Aorta (tissue), 5 donors: Measurements from ENCODE around the gene BCAS4. TPM values are rescaled to one million over a fixed set of nuclear protein-coding genes. Genes with fewer than 3 reads are reported as not detected.
"Not testable (repeated sequence)": the region's sequence is repeated elsewhere in the genome, so short reads cannot be mapped to it uniquely, and the experiment has no call there.

ENCODE experiments used
- ATAC-seq: fragments of 200-7000 bp; cut with Tn5 transposase; one replicate; pipeline ENCODE4 v1.9.1; 2022; ENCODE audit warnings: moderate library complexity; ENCODE audit not compliant: low FRiP score
- DNase-seq, 2 donors: peaks; one replicate each; pipeline ENCODE4 v3.0.0-alpha.2; 2020
- H3K27ac ChIP-seq, 2 donors: one replicate each; pipeline ENCODE4 v1.5.1; 2013; ENCODE audit warnings: low read length in 2 of 2, mild to moderate bottlenecking in 2 of 2, moderate library complexity in 2 of 2, control low read depth in 1 of 2, inconsistent platforms in 1 of 2, low read depth in 1 of 2
- H3K27me3 ChIP-seq, 2 donors: one replicate each; pipeline ENCODE4 v1.6.1; 2013; ENCODE audit warnings: control low read depth in 1 of 2, low read length in 1 of 2, mild to moderate bottlenecking in 1 of 2, moderate library complexity in 1 of 2; ENCODE audit not compliant: insufficient read depth in 2 of 2, control insufficient read depth in 1 of 2
- H3K36me3 ChIP-seq, 2 donors: one replicate each; pipeline ENCODE4 v1.6.1; 2013; ENCODE audit warnings: control low read depth in 1 of 2, low read length in 1 of 2, mild to moderate bottlenecking in 1 of 2; ENCODE audit not compliant: insufficient read depth in 2 of 2, control insufficient read depth in 1 of 2
- H3K4me1 ChIP-seq, 2 donors: one replicate each; pipeline ENCODE4 v1.6.1; 2013; ENCODE audit warnings: low read length in 2 of 2, control low read depth in 1 of 2, mild to moderate bottlenecking in 1 of 2, moderate library complexity in 1 of 2; ENCODE audit not compliant: insufficient read depth in 2 of 2, control insufficient read depth in 1 of 2
- H3K4me3 ChIP-seq, 2 donors: one replicate each; pipeline ENCODE4 v1.5.1; 2013; ENCODE audit warnings: low read length in 2 of 2, control low read depth in 1 of 2, mild to moderate bottlenecking in 1 of 2
- H3K9me3 ChIP-seq: one replicate; pipeline ENCODE4 v1.6.1; 2013; ENCODE audit warnings: mild to moderate bottlenecking, low read length; ENCODE audit not compliant: control insufficient read depth
- WGBS, 2 donors: extraction: QIAGEN DNeasy Blood & Tissue Kit; methylation state at CpG; one replicate each; pipeline ENCODE4 v1.1.7; 2013; 5-methylcytosine and 5-hydroxymethylcytosine counted together
- intact Hi-C, 2 donors: fragments of 100-400 bp; cut with DNase I; formaldehyde crosslinking; loops; one replicate each; pipeline versions ENCODE4 v1.14.2 to v1.15.0; 2022
- polyA plus RNA-seq, 2 donors: library from polyadenylated mRNA; stranded (reverse); fragments of 200-250 nt; gene quantifications; one replicate each; pipeline ENCODE4 v1.2.3, GENCODE V29; 2013
- total RNA-seq, 2 donors: library from RNA; stranded (reverse); fragmentation: NEBNext Ultra II Directional; extraction: Animal tissue kit (Norgen Biotek cat#: 25700); gene quantifications; one replicate each; pipeline ENCODE4 v1.2.1, GENCODE V29; 2021
- donor health status: healthy with polysubstance abuse.
- donor health status: Bipolar disorder and iron deficiency.
- donor health status: DM: no; HTN: no; CAD: no.
- donor health status: DM: no; HTN: no; CAD: no.
- donor health status: DM: yes; HTN: yes; CAD: no.

BCAS4 gene
- total and polyA plus RNA-seq, 4 donors = 4.9 to 9.7 (median 7.4) TPM

DNA sequence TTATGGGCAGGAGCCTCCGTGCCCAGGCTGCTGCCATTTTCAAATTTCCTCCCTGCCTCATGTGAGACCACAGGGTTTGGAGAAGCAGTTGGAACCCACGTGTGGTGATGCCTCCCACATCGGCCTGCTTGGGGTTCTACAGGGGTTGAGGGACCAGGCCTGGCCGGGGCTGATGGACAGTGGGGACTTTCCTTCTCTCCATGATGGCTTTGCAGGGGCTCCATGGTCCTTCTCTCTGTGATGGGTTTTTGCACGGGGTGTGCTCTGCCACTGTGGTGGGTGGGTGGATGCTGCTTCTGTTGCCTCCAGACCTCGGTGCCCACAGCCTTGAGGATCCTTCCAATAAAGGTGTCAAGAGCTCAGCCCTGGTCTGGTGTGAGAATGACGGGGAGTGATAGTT lies 82.0 kb downstream of the BCAS4 start:
- ATAC-seq (no peak), DNase-seq (peak in 1 of 2 donors; percentile 56)
- Histone ChIP-seq H3K4me1 (no peaks in the 10 kb centered on the region), H3K27me3 (no peaks in the 10 kb centered on the region), H3K27ac (no peak overlapping the region), H3K36me3 (no peaks in the 10 kb centered on the region), H3K9me3 (no peaks in the 10 kb centered on the region), H3K4me3 (no peak overlapping the region)
- 90 to 94% methylated on average over 7 of the region's 7 CpGs for WGBS, 2 donors
- intact Hi-C loops = no loop called here

DNA sequence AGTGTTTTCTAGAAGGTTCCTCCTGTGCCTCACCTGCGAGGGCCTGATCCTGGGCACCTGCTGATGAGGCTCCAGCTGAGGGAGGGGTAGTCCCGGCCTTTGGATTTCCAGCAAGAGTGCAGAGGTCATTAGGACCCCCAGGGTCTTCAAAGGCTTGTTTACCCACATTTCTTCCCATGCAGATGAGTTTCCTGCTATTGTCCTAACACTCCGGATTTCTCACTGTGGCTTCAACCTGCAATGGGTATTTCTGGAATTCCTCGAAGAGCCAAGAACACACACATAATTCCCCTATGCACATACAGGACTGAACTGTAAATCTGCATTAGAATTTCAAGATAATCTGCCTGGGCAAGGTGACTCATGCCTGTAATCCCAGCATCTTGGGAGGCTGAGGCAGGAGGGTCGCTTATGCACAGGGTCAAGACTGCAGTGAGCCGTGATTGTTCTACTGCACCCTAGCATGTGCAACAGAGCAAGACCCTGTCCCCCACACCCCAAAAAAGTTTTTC lies 82.4 kb downstream of the BCAS4 start:
- H3K4me1 ChIP-seq = no peaks in the 10 kb centered on the region
- 84 to 87% methylated on average over 6 of the region's 6 CpGs for WGBS, 2 donors
- intact Hi-C loops = no loop called here

DNA sequence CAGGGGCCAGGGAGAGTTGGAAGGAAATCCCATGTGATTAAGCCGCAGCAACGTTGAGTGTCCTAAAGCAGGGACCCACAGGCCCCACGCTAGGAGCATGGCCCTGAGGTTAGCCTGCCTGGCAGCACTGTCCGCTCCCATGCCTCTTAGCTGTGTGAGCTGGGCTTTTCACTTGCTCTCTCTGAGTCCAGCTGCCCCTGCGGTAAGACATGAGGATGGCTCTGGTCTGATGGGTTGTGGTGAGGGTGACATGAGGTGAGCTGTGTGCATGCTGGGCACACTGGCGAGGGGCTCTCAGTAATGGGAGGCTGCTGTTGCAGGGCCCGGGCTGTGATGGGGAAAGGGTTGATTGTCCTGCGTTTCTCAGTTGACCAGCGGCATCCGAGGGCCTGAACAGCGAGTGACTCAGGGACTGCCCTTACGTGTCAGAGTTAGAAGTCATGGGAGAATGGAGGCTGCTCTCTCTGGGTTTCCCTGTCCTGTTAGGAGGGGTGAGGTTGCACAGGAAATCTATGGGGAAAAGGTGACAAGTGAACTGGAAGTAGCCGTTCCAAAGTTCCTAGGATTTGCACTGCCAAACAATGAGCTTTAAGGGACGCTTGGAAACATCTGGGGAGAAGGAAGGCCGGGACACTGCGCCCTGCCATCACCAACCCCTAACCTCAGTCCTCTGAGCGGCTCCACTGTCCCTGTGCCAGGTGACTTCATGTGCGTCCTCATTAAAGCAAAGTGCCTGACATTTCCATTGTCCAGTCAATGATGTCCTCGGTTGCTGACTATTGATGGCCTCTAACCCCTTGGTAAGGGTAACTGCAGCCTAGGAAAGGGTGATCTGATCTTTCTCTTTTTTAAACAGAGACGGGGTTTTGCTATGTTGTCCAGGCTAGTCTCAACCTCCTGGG lies 85.0 kb downstream of the BCAS4 start:
- DNase-seq = peak in 1 of 2 donors; percentile 56
- WGBS, 2 donors = 88 to 90% methylated on average over 20 of the region's 20 CpGs
- H3K27ac ChIP-seq = no peak overlapping the region
- intact Hi-C loops = no loop called here
- H3K9me3 ChIP-seq = no peaks in the 10 kb centered on the region
- no peaks in the 10 kb centered on the region for H3K36me3 ChIP-seq
- H3K27me3 ChIP-seq = no peaks in the 10 kb centered on the region
- ATAC-seq = no peak
- no peaks in the 10 kb centered on the region for H3K4me1 ChIP-seq
- H3K4me3 ChIP-seq = no peak overlapping the region

More for the DNA sequence above, 82.4 kb downstream of the BCAS4 start:
- Histone ChIP-seq H3K9me3 (no peaks in the 10 kb centered on the region), H3K36me3 (no peaks in the 10 kb centered on the region), H3K27me3 (no peaks in the 10 kb centered on the region), H3K4me3 (no peak overlapping the region), H3K27ac (no peak overlapping the region)
- no peak for ATAC-seq
- DNase-seq = no peak

DNA sequence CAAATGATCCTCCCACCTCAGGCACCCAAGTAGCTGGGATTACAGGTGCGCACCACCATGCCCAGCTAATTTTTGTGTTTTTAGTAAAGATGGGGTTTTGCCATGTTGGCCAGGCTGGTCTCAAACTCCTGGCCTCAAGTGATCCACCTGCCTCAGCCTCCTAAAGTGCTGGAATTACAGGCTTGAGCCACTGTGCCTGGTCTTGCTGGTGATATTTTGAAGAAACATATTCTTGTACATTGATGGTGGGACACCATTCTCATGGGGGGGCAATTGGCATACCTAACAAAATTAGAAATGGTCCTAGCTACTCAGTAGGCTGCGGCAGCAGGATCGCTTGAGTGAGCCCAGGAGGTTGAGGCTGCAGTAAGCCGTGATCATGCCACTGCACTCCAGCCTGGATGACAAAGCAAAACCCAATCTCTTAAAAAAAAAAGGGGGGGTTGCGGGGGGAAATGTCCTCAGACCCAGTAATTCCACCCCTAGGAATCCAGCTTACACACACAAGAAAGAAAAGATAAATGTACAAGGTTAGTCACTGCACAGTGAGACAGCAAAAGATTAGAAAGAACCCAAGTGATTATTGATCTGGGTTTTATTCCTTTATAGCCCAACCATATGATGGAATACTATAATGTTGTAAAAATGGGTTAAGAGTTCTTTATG lies 87.0 kb downstream of the BCAS4 start:
- H3K27me3 ChIP-seq, H3K27ac ChIP-seq, DNase-seq, intact Hi-C loops, ATAC-seq, H3K9me3 ChIP-seq, H3K4me3 ChIP-seq, H3K4me1 ChIP-seq, H3K36me3 ChIP-seq: not testable (repeated sequence)
- WGBS, 2 donors = 92 to 96% methylated on average over 5 of the region's 5 CpGs

DNA sequence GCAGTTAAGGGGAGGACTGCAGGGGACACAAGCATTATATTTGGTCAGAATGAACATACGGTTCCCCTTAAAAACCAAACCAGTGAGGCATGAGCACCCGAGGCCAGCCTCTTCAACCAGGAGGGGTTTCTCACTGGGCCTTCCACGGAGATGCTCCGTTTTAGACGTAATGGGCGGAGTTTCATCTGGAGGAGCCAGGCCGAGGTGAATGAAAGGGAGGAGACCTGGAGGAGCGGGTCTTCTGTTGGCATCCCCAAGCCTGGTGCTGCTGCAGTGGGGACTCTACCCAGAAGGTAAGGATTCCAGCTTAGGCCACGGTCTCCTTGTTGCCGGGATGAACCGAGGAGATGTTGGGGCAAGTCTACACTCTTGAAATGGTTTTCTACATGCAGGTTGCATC lies 89.0 kb downstream of the BCAS4 start:
- H3K27ac ChIP-seq = no peak overlapping the region
- DNase-seq = no peak
- no peak overlapping the region for H3K4me3 ChIP-seq
- ATAC-seq = no peak
- 84 to 86% methylated on average over 11 of the region's 11 CpGs for WGBS, 2 donors
- peaks cover 0 to 5% of the 10 kb centered on the region in 2 donors for H3K36me3 ChIP-seq
- no peaks in the 10 kb centered on the region for H3K4me1 ChIP-seq
- H3K27me3 ChIP-seq = no peaks in the 10 kb centered on the region
- intact Hi-C loops = no loop called here
- H3K9me3 ChIP-seq = no peaks in the 10 kb centered on the region

DNA sequence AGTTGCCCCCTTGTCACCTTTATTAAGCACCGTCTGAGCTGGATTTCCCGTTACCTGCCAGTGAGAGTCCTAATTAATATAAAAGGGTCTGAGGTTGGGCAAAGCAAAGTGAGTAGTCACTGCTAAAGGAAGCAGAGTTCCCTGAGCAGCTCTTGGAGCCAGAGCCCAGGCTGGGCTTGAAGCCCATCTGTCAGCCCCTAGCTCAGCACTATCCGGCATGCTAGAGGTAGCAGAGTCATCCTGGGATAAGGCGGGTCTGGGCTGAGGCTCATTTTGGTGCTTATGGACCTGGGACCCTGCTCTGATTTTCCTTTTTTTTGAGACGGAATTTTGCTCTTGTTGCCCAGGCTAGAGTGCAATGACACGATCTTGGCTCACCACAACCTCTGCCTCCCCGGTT lies 90.2 kb downstream of the BCAS4 start:
- DNase-seq (no peak), ATAC-seq (no peak)
- no peaks in the 10 kb centered on the region for H3K9me3 ChIP-seq
- H3K27ac ChIP-seq = no peak overlapping the region
- H3K36me3 ChIP-seq = peaks cover 2 to 5% of the 10 kb centered on the region in 2 donors
- intact Hi-C loops = no loop called here
- 72 to 75% methylated on average over 7 of the region's 7 CpGs for whole genome bisulfite sequencing, 2 donors
- H3K27me3 ChIP-seq = no peaks in the 10 kb centered on the region
- no peak overlapping the region for H3K4me3 ChIP-seq
- H3K4me1 ChIP-seq = no peaks in the 10 kb centered on the region

DNA sequence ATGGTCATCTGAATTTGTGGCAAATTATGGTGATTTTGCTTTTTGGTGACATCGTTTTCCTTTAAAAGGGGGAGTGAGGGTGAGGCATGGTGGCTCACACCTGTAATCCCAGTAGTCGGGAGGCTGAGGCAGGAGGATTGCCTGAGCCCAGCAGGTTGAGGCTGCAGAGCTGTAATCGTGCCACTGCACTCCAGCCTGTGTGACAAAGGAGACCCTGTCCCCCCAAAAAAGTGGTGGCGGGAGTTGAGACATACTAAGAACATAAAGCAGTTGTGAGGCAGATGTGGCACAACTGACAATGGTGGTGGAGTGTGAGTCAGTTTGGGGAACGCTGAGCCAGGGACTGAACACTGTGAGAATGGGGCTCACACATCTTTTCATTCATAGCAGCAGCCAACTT lies 90.9 kb downstream of the BCAS4 start:
- ATAC-seq (no peak), DNase-seq (no peak)
- Histone ChIP-seq H3K4me1 (no peaks in the 10 kb centered on the region), H3K36me3 (peaks cover 2 to 5% of the 10 kb centered on the region in 2 donors), H3K9me3 (no peaks in the 10 kb centered on the region), H3K4me3 (no peak overlapping the region), H3K27ac (no peak overlapping the region), H3K27me3 (no peaks in the 10 kb centered on the region)
- WGBS, 2 donors = 91 to 92% methylated on average over 5 of the region's 5 CpGs
- intact Hi-C loops = no loop called here

DNA sequence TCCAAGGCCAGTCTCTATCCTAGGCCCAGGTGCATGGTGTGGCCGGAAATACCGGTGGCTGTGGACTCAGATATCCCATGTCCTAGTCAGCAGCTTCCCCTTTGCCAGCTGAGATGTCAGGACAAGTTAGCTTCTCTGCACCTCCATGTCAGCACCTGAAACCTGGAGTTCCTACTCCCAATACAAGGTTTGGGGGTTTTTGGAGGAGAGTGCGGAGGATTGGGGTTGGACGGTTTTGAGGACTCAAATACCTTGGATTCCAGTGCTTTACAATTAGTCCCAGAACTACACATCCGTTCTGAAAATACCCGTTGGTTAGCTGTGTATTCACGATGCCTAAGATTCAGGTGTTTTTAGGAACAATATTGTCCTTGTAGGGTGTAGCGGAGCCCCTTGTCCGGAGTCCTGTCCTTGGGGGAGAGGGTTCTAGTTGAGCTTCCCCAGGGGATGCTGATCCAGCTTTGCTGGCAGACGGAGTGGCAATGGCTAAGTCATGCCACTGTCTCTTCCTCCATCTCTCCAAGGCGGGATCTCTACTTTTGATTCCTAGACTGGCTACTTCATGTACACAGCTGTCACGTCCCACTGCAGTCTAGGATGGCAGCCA lies 91.4 kb downstream of the BCAS4 start:
- intact Hi-C loops = no loop called here
- ATAC-seq = no peak
- DNase-seq = no peak
- H3K36me3 ChIP-seq = peaks cover 5% of the 10 kb centered on the region in 2 donors
- whole genome bisulfite sequencing, 2 donors = 78 to 82% methylated on average over 12 of the region's 12 CpGs
- no peaks in the 10 kb centered on the region for H3K9me3 ChIP-seq
- no peak overlapping the region for H3K4me3 ChIP-seq
- H3K27ac ChIP-seq = no peak overlapping the region
- H3K4me1 ChIP-seq = peaks cover 0 to 2% of the 10 kb centered on the region in 2 donors
- H3K27me3 ChIP-seq = no peaks in the 10 kb centered on the region
